HCT116 (cell line): ENCODE data around the gene CERS6. TPM values are rescaled to one million over a fixed set of nuclear protein-coding genes. Genes with fewer than 3 reads are reported as not detected.

ENCODE experiments used
- ATAC-seq: fragments of 200-7000 bp; cut with Tn5 transposase; 2 replicates; pipeline ENCODE4 v1.9.1; 2020; ENCODE audit warnings: mild to moderate bottlenecking, moderate library complexity
- BruUV-seq: library from RNA; stranded (reverse); fragments of 400-500 nt; replicated peaks from 2 replicates; lab custom pipeline; 2021; lab: Mats Ljungman, UMichigan
- CTCF ChIA-PET: fragments of 300-600 bp; sonication (Branson Sonifier 250); formaldehyde crosslinking; loops from one replicate; lab custom pipeline; 2021; ENCODE audit warnings: antibody characterized with exemption; lab: Charles Lee
- POLR2A ChIA-PET: fragments of 300-600, 350-600 bp; sonication (Branson Sonifier 250); formaldehyde crosslinking; loops from one replicate; lab custom pipeline; 2021; ENCODE audit warnings: antibody characterized with exemption; lab: Charles Lee
- RAD21 ChIA-PET, 2 experiments: fragments of 300-600 bp; sonication (Branson Sonifier 250); formaldehyde crosslinking; loops; one replicate each; lab custom pipeline; 2023; ENCODE audit warnings: low total read pairs in 2 of 2; ENCODE audit not compliant: uncharacterized antibody in 2 of 2, unreplicated experiment in 2 of 2, low non-redundant PET in 1 of 2; lab: Charles Lee
- DNase-seq: peaks from one replicate; pipeline ENCODE4 v3.0.0-alpha.2; 2010; ENCODE audit warnings: low read depth, low spot score
- H2AFZ ChIP-seq: fragments of 200-600 bp; shearing (Covaris generic), sonication (generic); 2 replicates; pipeline ENCODE4 v1.6.1; 2017; ENCODE audit warnings: low read depth, mixed run types, mixed read lengths, antibody characterized with exemption, low read length; ENCODE audit not compliant: poor library complexity, severe bottlenecking
- H3K27ac ChIP-seq: 2 replicates; pipeline ENCODE4 v1.5.1; 2012; ENCODE audit warnings: low read depth, low read length
- H3K27me3 ChIP-seq: fragments of 200-600 bp; sonication (generic); 2 replicates; pipeline ENCODE4 v1.6.1; 2016; ENCODE audit warnings: mixed run types, low read length, mixed read lengths; ENCODE audit not compliant: insufficient read depth
- H3K36me3 ChIP-seq, 2 experiments: fragments of 200-500 bp in 1 of 2; fragments of 200-600 bp in 1 of 2; sonication (Bioruptor generic) in 1 of 2; sonication (generic) in 1 of 2; 2 replicates each; pipeline versions ENCODE4 v1.5.1 to v1.6.1; 2014 to 2016; ENCODE audit warnings: low read length in 2 of 2, inconsistent platforms in 1 of 2, mixed read lengths in 1 of 2, mixed run types in 1 of 2; ENCODE audit not compliant: insufficient read depth in 2 of 2, control insufficient read depth in 1 of 2
- H3K4me1 ChIP-seq, 2 experiments: fragments of 200-600 bp in 1 of 2; sonication (generic) in 1 of 2; 2 replicates each; pipeline versions ENCODE4 v1.5.1 to v1.6.1; 2012 to 2017; ENCODE audit warnings: low read length in 2 of 2, inconsistent platforms in 1 of 2, mild to moderate bottlenecking in 1 of 2, mixed read lengths in 1 of 2, mixed run types in 1 of 2, moderate library complexity in 1 of 2; ENCODE audit not compliant: insufficient read depth in 2 of 2, control insufficient read depth in 1 of 2
- H3K4me2 ChIP-seq: fragments of 200-600 bp; sonication (generic); 2 replicates; pipeline ENCODE4 v1.6.1; 2017; ENCODE audit warnings: mixed run types, low read length, mixed read lengths
- H3K4me3 ChIP-seq, 2 experiments: fragments of 200-600 bp in 1 of 2; sonication (generic) in 1 of 2; replicated peaks in 1 of 2; 2 replicates each; pipeline ENCODE4 v1.5.1; 2011 to 2016; ENCODE audit warnings: low read length in 2 of 2, control low read depth in 1 of 2, low read depth in 1 of 2, mild to moderate bottlenecking in 1 of 2, mixed read lengths in 1 of 2, mixed run types in 1 of 2
- H3K79me2 ChIP-seq: fragments of 200-600 bp; sonication (generic); 2 replicates; pipeline ENCODE4 v1.6.1; 2017; ENCODE audit warnings: mild to moderate bottlenecking, mixed run types, low read length, moderate library complexity, mixed read lengths; ENCODE audit not compliant: insufficient read depth
- H3K9ac ChIP-seq: fragments of 200-600 bp; sonication (generic); 2 replicates; pipeline ENCODE4 v1.6.1; 2016; ENCODE audit warnings: low read length, mixed read lengths
- H3K9me2 ChIP-seq: fragments of 200-600 bp; sonication (generic), shearing (Covaris generic); 2 replicates; pipeline ENCODE4 v1.6.1; 2017; ENCODE audit warnings: mixed run types, mild to moderate bottlenecking, moderate library complexity; ENCODE audit not compliant: insufficient read depth
- H3K9me3 ChIP-seq, 2 experiments: fragments of 200-500 bp in 1 of 2; fragments of 200-600 bp in 1 of 2; sonication (Bioruptor generic) in 1 of 2; sonication (generic) in 1 of 2; 2 replicates each; pipeline ENCODE4 v1.6.1; 2014 to 2017; ENCODE audit warnings: low read length in 2 of 2, mixed read lengths in 2 of 2, inconsistent platforms in 1 of 2, low read depth in 1 of 2, mild to moderate bottlenecking in 1 of 2, mixed run types in 1 of 2, moderate library complexity in 1 of 2; ENCODE audit not compliant: control insufficient read depth in 1 of 2, insufficient read depth in 1 of 2
- H4K20me1 ChIP-seq: fragments of 200-600 bp; sonication (generic), shearing (Covaris generic); 2 replicates; pipeline ENCODE4 v1.6.1; 2017; ENCODE audit warnings: mixed run types, mild to moderate bottlenecking, moderate library complexity; ENCODE audit not compliant: insufficient read depth
- ATF3 ChIP-seq: IDR thresholded peaks from 2 replicates; pipeline ENCODE4 v1.6.1; 2012
- CBX3 ChIP-seq: IDR thresholded peaks from 2 replicates; pipeline ENCODE4 v1.6.1; 2012; ENCODE audit warnings: low read depth
- ELF1 ChIP-seq: IDR thresholded peaks from 2 replicates; pipeline ENCODE4 v1.6.1; 2012; ENCODE audit warnings: low read depth, borderline replicate concordance
- EZH2 ChIP-seq: fragments of 200-600 bp; sonication (generic); IDR thresholded peaks from 2 replicates; pipeline ENCODE4 v1.6.1; 2017; ENCODE audit warnings: antibody characterized with exemption, mixed run types
- EZH2phosphoT487 ChIP-seq: fragments of 200-600 bp; IDR thresholded peaks from 2 replicates; pipeline ENCODE4 v1.6.1; 2018; ENCODE audit warnings: antibody characterized with exemption, borderline replicate concordance
- MAX ChIP-seq: IDR thresholded peaks from 2 replicates; pipeline ENCODE4 v1.6.1; 2012
- POLR2A ChIP-seq: IDR thresholded peaks from 2 replicates; pipeline ENCODE4 v1.7.0; 2011; ENCODE audit warnings: borderline replicate concordance; ENCODE audit not compliant: insufficient read depth, insufficient read length; ENCODE audit errors: extremely low read depth
- RAD21 ChIP-seq: IDR thresholded peaks from 2 replicates; pipeline ENCODE4 v1.6.1; 2012; ENCODE audit warnings: low read depth, mild to moderate bottlenecking
- REST ChIP-seq: IDR thresholded peaks from 2 replicates; pipeline ENCODE4 v1.6.1; 2012; ENCODE audit warnings: low read depth
- SIN3A ChIP-seq: IDR thresholded peaks from 2 replicates; pipeline ENCODE4 v1.6.1; 2012; ENCODE audit warnings: low read depth
- SP1 ChIP-seq: IDR thresholded peaks from 2 replicates; pipeline ENCODE4 v1.6.1; 2012; ENCODE audit warnings: low read depth
- SRF ChIP-seq: IDR thresholded peaks from 2 replicates; pipeline ENCODE4 v1.6.1; 2012; ENCODE audit warnings: low read depth
- YY1 ChIP-seq: IDR thresholded peaks from 2 replicates; pipeline ENCODE4 v1.6.1; 2011; ENCODE audit warnings: low read length, low read depth, moderate library complexity, mild to moderate bottlenecking; ENCODE audit not compliant: insufficient replicate concordance; ENCODE audit errors: extremely low read depth
- ZFX ChIP-seq: fragments of 450-650 bp; IDR thresholded peaks from 2 replicates; pipeline ENCODE4 v1.6.1; 2017
- ZNF274 ChIP-seq: fragments of 200-500 bp; sonication (Bioruptor generic); IDR thresholded peaks from 2 replicates; pipeline ENCODE4 v1.6.1; 2014; ENCODE audit warnings: mild to moderate bottlenecking, low read depth, low read length, inconsistent platforms
- intact Hi-C: fragments of 100-400 bp; cut with micrococcal nuclease; formaldehyde crosslinking; loops from 2 replicates; pipeline ENCODE4 v1.10.0; 2022
- total RNA-seq: library from RNA; stranded (reverse); gene quantifications from one replicate; pipeline ENCODE4 v1.2.1, GENCODE V29; 2021; ENCODE audit not compliant: unreplicated experiment

The CERS6 gene
- total RNA-seq, 1 experiment from 2014 or later = 37.0 TPM

DNA sequence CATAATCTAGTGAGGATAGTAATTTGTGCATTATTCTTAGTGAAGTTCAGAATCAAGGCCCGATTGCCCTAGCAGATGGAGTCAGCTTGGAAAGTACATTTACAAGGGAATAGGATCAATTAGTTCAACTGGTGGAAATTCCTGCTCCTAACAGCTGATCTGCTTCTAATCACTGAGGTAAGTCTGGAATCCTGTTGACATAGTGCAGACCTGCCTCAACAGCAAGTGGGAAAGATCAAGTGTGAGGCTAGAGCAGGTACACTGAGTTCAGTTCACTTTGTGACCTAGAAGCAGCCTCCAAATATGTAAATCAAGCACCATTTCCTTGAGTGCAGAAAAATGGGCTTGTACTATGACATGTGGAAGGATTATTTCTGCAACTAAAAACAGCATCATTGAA is 235.1 kb downstream of the CERS6 start:
- no peak for ATAC-seq

More for the DNA sequence above, 235.1 kb downstream of the CERS6 start:
- Histone ChIP-seq H3K36me3 (no peaks in the 10 kb centered on the region), H3K27me3 (no peaks in the 10 kb centered on the region), H3K27ac (no peak overlapping the region), H3K9me2 (no peaks in the 10 kb centered on the region), H3K79me2 (no peaks in the 10 kb centered on the region), H3K9ac (no peak overlapping the region), H3K4me3 (no peak overlapping the region), H2AFZ (no peak overlapping the region), H4K20me1 (no peaks in the 10 kb centered on the region), H3K4me1 (no peaks in the 10 kb centered on the region), H3K4me2 (no peak overlapping the region), H3K9me3 (no peaks in the 10 kb centered on the region)
- DNase-seq = no peak
- no TSS peak for BruUV-seq
- TF ChIP-seq MAX (no peak), POLR2A (no peak), CBX3 (no peak), YY1 (no peak), RAD21 (no peak), REST (no peak), SIN3A (no peak), ZNF274 (no peak), EZH2 (no peak), EZH2phosphoT487 (no peak), ZFX (no peak), SRF (no peak), SP1 (no peak), ELF1 (no peak), ATF3 (no peak)
- ChIA-PET POLR2A (no interaction called here), CTCF (interaction anchor here (0.6 kb wide), 1 partner anchor 339 kb away, joined by 3 read pairs; no protein-coding TSS in a partner anchor), RAD21 (no interaction called here)
- intact Hi-C loops = no loop called here
